ENCODE data around the gene GSTM4.

GRCh38 chr1:109619576-109620400 lies 36.1 kb upstream of the GSTM4 start, which contains the start of the genes AMPD2 and GNAT2:
- TF ChIP-seq, protein P1, sequence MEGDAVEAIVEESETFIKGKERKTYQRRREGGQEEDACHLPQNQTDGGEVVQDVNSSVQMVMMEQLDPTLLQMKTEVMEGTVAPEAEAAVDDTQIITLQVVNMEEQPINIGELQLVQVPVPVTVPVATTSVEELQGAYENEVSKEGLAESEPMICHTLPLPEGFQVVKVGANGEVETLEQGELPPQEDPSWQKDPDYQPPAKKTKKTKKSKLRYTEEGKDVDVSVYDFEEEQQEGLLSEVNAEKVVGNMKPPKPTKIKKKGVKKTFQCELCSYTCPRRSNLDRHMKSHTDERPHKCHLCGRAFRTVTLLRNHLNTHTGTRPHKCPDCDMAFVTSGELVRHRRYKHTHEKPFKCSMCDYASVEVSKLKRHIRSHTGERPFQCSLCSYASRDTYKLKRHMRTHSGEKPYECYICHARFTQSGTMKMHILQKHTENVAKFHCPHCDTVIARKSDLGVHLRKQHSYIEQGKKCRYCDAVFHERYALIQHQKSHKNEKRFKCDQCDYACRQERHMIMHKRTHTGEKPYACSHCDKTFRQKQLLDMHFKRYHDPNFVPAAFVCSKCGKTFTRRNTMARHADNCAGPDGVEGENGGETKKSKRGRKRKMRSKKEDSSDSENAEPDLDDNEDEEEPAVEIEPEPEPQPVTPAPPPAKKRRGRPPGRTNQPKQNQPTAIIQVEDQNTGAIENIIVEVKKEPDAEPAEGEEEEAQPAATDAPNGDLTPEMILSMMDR (conservative IDR thresholded peaks at IDR 0.05; ENCODE audit: low read length) = no peak
- TF ChIP-seq EZH2phosphoT487 (IDR thresholded peaks at IDR 0.05; ENCODE audit: borderline replicate concordance, low read depth, low read length) = no peak
